GM06990 (cell line): ENCODE results near the gene FBXW4.

Source experiments
- DNase-seq: peaks from one replicate; pipeline ENCODE4 v3.0.0-alpha.2; 2011; ENCODE audit not compliant: insufficient read length; ENCODE audit errors: extremely low read depth
- H3K27me3 ChIP-seq: replicated peaks from 2 replicates; pipeline ENCODE4 v1.6.0; 2011; ENCODE audit warnings: low read length; ENCODE audit not compliant: control insufficient read depth, insufficient read depth
- H3K36me3 ChIP-seq: 2 replicates; pipeline ENCODE4 v1.5.1; 2011; ENCODE audit warnings: low read length; ENCODE audit not compliant: control insufficient read depth, insufficient read depth
- H3K4me3 ChIP-seq: replicated peaks from 2 replicates; pipeline ENCODE4 v1.5.1; 2011; ENCODE audit warnings: low read depth, mild to moderate bottlenecking, control low read depth, low read length
- CTCF ChIP-seq: IDR thresholded peaks from 2 replicates; pipeline ENCODE4 v1.5.1; 2011; ENCODE audit warnings: low read length, control low read depth, mild to moderate bottlenecking, inconsistent platforms; ENCODE audit not compliant: insufficient read depth, poor library complexity, severe bottlenecking

Gene FBXW4

DNA sequence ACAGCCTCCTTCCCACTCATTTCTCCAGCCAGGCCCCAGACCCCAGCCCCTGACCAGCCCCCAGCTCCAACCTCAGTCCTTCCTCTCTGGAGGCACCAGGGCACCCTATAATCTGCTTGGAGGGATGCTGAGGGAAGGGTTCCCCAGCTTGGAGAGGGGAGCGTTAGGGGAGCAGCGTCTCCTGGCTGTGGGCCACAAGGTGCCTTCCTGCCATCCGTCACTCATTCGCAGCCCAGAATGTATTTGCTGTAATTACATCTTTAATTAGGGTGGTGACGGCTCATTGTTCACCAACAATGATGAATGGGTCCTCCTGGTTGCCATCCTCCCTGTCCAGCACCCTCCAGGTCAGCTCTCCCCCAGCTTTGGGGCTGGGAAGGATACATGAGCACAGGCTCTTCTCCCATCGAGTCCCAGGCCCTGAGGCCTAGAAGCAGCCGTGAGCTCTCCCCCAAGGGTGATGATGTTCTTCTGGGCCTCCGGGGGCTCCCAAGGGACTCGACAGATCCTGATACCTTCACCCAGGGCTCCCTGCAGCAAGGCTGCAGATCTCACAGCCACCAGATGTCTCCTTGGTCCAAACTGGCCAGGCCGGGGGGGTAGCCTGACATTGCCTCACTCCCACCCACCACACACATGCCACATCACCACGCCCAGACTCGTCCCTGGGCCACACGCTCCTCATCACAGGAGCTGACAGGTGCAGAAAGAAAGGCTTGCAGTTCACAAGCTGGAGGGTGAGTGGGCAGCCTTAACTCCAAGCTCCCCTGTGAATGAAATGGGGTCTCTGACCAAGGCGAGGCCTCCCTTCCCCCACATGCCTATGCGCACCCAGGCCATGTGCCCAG is 133.7 kb downstream of the FBXW4 start:
- DNase-seq, result no peak
- Histone ChIP-seq H3K27me3 (no peaks in the 10 kb centered on the region; the same call in none of the 2 replicates), H3K4me3 (no peak overlapping the region), H3K36me3 (no peaks in the 10 kb centered on the region)
- TF ChIP-seq CTCF, result no peak
